ENCODE results near the gene STRN3.
"Not testable (repeated sequence)": the region's sequence is repeated elsewhere in the genome, so short reads cannot be mapped to it uniquely, and the experiment has no call there.

Gene STRN3

DNA sequence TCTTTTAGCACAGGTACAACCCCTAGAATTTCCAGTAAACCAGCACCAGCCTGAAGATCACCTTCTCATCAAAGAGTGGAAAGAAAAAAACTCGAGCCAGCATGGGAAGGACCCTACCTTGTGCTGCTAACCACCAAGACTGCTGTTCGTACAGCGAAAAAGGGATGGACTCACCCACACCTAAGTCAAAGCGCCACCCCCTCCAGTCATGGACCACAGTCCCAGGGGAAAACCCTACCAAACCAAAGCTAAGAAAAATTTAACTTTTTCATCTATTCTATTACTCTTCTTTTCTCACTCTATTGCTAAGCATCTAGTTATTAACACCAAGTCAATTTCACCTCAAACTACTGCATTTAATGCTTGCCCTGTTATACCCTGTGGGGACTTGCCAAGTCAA lies 56.4 kb downstream of the STRN3 start:
- not testable (repeated sequence) for DNase-seq (ENCODE audit: low spot score)

DNA sequence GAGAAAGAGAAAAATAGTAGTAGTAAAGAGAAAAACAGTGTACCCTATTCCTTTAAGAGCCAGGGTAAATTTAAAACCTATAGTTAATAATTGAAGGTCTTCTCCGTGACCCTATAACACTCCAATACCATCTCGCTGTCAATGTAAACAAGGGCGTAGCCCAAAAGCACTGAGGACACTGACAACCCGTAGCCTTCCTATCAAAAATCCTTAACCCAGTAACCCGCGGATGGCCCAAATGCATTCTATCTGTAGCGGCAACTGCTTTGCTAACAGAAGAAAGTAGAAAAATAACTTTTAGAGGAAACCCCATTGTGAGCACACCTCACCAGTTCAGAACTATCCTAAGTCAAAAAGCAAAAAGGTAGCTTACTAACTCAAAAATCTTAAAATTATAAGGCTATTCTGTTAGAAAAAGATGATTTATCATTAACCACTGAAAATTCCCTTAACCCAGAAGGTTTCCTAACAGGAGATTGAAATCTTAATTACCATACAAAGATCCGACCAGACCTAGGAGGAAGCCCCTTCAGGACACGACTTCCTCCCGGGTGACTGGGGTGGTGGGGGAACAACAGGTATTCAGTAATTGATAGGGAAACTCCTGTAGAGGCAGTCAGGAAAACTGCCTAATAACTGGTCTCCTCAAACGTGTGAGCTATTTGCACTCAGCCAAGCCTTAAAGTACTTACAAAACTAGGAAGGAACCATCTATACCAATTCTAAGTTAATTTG lies 58.6 kb downstream of the STRN3 start:
- not testable (repeated sequence) for DNase-seq (ENCODE audit: low spot score)

DNA sequence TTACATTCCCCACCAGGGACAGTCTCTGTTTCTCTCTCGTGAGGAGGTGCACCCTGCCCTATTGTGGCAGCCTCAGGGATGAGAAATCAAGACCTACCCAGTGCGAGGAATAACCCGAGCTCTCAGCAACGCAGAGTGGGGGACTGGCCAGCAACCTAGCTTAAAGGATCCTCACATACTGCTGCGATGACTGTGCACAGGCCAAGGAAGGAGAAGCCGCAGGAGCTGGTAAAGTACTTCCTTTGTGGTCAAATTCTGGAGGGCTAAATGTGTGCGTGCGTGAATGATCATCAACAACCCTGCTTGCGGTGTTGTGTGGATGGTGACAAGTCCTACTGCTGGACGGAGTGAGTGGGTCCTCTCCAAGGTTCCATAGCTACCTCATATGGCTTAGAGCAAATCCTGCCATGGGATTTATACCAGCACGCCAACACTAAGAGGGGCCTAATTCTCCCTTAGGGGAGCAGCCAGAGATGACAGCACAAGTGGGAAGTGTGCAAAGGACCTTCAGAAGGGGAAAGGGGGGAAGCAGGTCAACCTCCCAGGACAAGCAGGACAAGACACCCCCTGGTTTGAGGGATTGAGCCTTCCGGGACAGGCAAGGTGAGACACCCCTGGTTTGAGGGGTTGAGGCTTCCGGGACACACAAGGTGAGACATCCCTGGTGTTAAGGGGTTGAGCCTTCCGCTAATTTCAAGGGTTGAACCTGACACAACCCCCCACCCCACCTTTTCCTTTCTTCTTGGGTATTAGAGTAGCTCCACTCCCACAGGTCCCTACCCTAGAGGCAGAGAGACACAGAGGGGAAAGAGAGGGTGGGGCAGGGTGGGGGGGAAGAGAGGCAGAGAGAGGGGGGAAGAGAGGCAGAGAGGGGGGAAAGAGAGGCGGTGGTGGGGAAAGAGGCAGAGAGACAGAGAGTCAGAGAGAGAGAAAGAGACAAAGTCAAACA lies 59.5 kb downstream of the STRN3 start:
- no peak for DNase-seq (ENCODE audit: low spot score)

DNA sequence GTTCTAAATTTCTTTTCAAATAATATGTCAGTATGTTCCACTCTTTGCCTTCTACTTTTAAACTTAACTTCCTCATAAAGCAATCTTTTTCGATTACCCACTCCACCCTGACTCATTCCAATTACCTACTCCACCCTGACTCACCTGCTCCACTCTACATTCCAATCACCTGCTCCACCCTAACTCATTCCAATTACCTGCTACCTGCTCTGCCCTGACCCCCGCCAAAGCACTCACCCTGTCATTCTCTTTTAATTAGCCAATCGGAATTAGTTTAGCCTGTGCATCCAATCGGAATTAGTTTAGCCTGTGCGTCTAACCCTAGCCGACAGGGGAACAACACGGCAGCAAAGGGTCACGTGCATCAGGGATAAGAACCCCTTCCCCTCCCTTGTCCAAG lies 60.3 kb downstream of the STRN3 start:
- DNase-seq (ENCODE audit: low spot score): not testable (repeated sequence)

DNA sequence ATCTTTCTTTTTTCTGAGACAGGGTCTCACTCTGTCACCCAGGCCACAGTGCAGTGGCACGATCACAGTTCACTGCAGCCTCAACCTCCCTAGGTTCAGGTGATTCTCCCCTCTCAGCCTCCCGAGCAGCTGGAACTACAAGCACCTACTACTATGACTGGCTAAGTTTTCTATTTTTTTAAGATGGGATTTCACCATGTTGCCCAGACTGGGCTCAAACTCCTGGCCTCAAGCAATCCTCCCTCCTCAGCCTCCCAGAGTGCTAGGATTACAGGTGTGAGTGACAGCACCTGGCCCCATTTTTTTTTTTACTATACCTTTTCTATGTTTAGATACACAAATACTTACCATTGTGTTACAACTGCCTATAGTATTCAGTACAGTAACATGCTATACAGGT lies 63.6 kb downstream of the STRN3 start:
- DNase-seq (ENCODE audit: low spot score): not testable (repeated sequence)

DNA sequence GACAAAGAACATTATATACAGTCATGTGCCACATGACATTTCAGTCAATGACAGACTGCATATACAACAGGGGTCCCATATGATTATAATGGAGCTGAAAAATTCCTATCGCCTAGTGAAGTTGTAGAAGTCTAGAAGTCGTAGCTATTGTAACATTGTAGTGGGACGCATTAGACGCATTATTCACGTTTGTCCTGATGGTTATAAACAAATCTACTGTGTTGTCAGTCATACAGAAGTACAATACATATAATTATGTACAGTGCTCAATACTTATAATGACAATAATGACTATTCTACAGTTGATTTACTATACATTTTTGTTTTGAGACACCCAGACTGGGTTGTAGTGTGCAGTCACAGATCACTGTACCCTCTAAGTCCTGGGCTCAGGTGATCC lies 64.8 kb downstream of the STRN3 start:
- no peak for DNase-seq (ENCODE audit: low spot score)

DNA sequence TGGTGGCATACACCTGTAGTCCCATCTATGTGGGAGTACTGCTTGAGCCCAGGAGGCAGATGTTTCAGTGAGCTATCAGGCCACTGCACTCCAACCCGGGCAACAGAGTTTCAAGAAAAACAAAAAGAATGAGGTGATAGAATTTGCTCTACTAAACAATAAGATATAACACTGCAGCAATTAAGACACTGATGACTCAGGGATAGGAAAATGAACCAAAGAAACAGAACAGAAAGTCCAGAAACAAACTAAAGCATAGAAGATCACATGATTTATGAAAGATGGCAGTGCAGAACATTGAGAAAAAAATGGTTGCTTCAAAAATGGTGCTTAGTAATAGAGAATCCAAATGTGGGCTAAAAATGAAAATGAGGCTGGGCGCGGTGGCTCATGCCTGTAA lies 66.0 kb downstream of the STRN3 start:
- no peak for DNase-seq (ENCODE audit: low spot score)

DNA sequence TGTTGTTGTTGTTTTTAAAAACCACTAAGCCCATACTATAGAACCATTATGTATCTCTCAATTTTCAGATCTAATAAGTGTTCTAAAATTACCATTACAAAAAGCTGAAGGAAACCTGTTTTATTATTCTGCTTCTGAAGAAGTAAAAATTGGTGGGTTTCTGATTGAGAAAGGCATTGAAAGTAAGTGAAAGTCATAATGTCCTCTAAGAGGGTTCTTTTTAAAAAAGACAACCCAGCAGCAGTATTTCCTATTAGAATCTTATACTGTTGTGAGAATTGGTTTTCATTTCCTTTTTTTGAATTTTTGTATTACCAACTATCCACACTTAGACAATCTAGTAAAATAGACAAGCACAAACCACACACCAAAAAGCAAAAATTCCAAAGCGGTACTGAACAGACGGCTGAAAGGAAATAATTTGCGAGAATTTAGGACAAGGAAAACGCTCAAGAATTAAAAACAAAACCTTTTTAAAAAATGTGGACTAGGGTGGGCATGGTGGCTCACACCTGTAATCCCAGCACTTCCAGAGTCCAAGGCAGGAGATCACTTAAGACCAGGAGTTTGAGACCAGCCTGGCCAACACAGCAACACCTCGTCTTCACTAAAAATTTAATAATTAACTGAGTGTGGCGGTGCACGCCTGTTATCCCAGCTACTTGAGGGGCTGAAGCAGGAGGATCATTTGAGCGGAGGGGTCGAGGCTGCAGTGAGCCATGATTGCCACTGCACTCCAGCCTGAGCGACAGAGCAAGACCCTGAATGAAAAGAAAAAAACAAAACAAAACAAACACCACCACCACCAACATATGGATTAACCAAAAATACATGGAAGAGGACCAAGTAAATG lies 67.4 kb downstream of the STRN3 start:
- no peak for DNase-seq (ENCODE audit: low spot score)

DNA sequence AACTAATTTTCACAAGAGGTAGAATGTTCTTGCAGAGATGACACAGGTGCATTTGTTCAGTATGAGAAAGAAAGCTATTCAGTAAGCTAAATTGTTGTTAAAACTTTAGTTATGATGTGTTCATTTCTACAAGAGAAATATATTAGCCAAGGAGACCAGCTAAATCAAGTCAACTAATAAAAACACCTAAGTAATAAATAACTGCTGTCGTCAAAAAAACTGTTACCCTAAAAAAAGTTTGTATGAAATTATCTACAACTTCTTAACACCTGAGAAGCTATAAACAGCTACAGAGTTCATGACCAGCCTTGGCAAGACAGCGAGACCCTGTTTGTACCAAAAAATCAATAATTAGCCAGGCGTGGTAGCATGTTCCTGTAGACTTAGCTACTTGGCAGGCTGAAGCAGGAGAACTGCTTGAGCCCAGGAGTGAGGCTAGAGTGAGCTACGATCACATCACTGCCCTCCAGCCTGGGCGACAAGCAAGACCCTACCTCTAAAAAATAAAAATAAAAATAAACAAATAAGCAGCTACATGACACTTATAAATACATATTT lies 68.3 kb downstream of the STRN3 start:
- DNase-seq (ENCODE audit: low spot score): no peak

DNA sequence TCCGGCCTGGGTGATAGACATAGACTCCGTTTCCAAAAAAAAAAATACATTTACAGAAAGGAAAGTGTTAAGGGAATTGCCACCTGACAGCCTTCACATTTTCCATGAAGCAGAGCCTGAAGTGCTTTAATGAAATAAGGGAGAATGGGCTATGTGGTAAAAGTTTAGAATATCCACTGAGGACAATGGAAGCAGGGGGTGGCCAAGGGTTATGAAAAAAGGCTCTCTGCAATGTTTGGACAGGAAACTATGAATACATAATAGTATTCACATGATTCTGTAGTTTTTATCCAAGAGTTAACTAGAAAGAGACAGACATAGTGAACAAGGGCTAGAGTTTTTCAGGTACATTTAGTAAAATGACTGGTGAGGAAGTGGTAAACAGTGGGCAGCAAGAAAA lies 76.5 kb downstream of the STRN3 start:
- DNase-seq (ENCODE audit: low spot score): no peak

DNA sequence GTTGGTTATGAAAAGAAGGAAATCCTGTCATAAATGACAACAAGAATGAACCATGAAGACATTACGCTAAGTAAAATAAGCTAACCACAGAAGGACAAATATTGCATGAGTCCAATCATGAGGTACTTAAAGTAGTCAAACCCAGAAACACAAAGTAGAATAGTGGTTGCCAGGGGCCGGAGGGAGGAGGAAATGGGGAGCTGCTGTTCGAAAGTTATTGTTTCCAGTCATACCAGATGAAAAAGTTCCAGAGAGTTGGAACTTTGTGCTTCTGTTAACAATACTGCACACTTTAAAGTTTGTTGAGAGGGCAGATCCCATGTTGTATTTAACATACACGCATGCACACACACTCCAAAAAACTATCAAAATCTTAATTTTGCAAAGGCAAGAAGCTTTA lies 82.5 kb downstream of the STRN3 start:
- DNase-seq (ENCODE audit: low spot score): no peak

DNA sequence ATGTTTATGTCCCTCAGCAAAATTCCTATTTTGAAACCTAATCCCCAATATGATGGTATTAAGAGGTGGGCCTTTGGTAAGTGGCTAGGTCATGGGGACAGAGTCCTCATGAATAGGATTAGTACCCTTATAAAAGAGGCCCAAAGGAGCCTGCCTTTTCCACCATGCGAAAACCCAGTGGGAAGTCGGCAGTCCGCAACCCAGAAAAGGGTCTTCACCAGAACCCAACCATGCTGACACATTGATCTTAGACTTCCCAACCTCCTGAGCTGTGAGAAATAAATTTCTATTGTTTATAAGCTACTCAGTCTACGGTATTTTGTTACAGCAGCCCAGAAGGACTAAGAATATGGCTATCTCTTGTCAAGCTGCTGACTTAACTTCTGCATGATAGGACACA lies 85.3 kb downstream of the STRN3 start:
- no peak for DNase-seq (ENCODE audit: low spot score)

DNA sequence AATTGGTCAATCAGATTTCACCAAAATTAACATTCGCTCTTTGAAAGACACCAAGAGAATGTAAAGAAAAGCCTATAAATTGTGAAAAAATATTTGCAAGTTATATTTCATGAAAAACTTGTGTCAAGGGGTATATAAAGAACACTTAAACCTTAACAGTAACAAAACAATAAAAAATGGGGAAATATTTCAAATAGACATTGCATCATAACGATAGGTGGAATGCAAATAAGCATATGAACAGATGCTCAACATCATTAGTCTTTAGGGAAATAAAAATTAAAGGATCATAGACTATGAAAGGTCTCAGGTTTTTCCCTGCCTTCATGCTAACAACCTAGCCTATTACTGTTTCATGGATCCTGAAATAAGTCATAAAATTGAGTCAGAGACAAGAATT lies 87.6 kb downstream of the STRN3 start:
- DNase-seq (ENCODE audit: low spot score): no peak

DNA sequence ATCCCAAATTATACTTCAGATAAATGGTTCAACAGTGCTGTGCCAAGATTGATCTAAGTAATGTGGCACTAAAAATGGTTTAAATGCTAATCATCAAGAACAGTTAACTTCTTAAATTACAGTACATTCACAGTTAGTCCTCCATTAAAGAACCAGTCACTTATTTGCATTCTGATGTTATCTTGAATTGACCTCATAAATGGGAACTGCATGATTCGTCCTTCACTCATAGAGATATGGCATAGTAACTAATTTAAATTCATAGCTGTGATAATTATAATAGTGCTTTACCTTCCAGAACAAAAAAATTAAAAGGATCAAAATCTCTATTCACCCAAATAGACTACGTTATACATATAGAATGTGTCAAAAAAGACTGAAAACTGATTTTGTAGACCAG lies 90.7 kb downstream of the STRN3 start:
- no peak for DNase-seq (ENCODE audit: low spot score)

DNA sequence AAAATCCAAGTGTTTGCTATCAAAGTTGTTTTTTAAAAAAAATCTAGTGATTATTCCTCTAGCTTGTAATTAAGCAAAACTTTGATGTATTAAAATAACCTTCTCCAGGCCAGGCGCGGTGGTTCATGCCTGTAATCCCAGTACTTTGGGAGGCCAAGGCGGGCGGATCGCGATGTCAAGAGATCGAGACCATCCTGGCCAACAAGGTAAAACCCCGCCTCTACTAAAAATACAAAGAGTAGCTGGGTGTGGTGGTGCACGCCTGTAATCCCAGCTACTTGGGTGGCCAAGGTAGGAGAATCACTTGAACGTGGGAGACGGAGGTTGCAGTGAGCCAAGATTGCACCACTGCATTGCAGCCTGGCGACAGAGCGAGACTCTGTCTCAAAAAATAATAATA lies 92.2 kb downstream of the STRN3 start:
- DNase-seq (ENCODE audit: low spot score): not testable (repeated sequence)

DNA sequence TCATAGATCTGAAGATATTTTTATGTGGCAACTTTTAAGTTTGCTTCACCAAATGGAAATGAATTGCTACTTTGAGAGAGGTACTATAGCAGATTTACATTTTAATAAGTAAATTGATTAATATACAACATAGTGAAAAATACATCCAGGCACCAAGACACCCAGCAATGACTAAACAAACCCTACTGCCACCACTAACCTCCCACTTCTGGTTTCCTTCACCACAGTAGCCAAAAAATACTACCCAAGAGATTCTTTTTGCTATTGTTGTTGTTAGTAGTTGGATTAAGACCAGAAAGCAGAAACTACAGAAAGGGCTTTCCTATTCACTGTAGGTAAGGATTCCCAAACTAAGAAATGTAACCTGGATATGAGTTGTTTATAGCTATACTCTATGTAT lies 97.7 kb downstream of the STRN3 start:
- DNase-seq (ENCODE audit: low spot score): no peak

DNA sequence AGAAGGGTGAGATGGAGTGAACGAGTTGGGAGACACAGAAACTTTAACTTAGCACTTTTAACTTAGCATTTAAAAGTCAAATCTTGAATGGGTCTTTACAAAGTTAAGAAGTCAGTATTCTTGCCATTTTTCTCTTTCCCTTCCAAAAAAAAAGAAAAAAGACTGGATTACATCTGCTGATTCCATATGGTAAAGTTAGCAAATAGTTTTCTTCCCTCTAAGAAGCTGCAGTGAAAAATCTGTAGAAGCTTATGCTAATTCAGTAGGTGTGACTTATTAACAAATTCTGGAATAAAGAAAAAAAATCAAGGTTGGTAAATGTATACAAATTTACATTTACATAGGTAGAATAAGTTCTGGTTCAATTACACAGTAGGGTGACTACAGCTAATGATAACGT lies 100.9 kb downstream of the STRN3 start:
- no peak for DNase-seq (ENCODE audit: low spot score)

DNA sequence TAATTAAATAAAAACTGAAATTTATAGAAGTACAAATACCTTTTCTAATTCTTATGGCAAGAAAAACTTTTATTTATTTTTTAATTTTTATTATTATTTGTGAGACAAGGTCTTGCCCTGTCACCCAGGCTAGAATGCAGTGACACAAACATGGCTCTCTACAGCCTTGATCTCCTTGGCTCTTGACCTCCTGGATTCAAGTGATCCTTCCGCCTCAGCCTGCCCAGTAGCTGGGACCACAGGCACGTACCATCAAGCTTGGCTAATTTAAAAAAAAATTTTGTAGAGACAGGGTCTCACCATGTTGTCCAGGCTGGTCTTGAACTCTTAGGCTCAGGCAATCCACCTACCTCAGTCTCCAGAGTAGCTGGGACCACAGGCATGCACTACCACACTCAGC lies 104.4 kb downstream of the STRN3 start:
- no peak for DNase-seq (ENCODE audit: low spot score)

DNA sequence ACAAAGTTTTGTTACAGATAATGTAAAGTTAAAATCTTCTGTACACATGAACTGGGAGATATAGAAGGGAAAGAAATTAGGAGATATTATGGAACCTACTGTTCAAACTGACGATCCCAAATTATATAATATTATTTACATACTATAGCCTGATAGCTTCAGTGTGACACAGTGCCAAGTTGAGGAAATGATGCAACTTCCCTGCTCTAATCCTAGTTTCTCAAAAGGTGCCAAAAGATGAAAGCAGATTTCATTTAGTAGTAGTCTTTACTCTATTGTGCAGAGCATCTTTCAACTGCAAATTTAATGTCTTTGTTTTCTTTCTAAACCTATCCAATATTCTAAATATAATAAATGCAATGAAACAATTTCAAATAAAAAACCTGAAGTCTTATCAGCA lies 104.9 kb downstream of the STRN3 start:
- no peak for DNase-seq (ENCODE audit: low spot score)

DNA sequence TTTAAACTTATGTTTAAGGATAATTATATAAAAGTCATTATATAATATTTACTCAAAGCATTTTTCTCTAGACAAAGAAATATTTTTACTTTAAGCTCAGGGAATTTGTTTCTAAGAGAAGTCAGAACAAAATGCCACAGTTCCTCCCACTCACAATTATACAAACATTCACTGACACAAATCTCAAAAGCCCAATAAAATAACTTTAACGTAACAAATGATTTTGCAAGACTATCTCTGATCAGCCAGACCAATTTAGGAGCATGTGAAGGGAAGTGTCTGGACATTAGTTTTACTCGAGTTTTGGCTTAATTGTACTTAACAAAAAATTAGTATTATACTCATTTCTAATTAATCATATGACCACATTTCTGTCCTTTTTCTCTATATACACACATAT lies 110.6 kb downstream of the STRN3 start:
- DNase-seq (ENCODE audit: low spot score): no peak

DNA sequence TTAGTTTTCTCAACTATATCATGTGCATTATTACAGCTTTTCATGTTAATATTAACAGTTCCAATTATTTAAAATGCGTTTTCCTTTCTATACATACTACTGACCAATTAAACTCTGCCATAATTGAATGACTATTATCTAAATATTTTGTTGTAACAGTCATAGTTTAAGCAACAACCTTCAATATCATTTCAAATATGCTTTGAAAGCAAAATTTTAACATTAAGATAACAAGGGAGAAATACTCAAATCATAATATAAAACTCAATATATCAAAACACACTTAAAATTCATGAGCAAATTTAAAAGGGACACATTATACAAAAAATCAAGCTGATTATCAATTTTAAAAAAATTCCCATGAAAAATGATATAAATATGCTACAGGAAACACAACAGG lies 111.4 kb downstream of the STRN3 start:
- DNase-seq (ENCODE audit: low spot score): no peak

DNA sequence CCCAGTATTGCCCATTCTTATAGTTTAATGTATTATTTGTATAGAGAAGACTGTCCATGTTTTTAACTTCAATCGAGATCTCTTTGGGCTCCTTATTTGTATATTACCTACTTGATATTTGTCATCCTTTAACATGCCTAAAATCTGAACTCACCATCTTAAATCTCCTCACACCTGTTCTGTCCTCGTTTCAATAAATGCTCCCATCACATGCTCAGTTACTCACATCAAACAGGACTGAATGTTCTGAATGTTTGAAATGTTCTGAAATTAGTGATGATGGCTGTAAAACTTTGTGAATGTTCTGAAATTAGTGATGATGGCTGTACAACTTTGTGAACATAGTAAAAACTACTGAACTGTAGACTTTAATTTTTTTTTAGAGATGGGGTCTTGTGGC lies 117.4 kb downstream of the STRN3 start:
- no peak for DNase-seq (ENCODE audit: low spot score)
